Liver (tissue), 9 donors: Measurements from ENCODE around the gene ECT2. TPM values are rescaled to one million over a fixed set of nuclear protein-coding genes. Genes with fewer than 3 reads are reported as not detected.
"Not testable (repeated sequence)": the region's sequence is repeated elsewhere in the genome, so short reads cannot be mapped to it uniquely, and the experiment has no call there.

Experiments used
- DNase-seq: peaks from one replicate; pipeline ENCODE4 v3.0.0-alpha.2; 2017; ENCODE audit warnings: low spot score
- H3K27ac ChIP-seq, 2 donors: one replicate each; pipeline ENCODE4 v1.7.0; 2013; ENCODE audit warnings: inconsistent platforms in 2 of 2, low read length in 2 of 2, control low read depth in 1 of 2, low read depth in 1 of 2, mild to moderate bottlenecking in 1 of 2
- H3K27me3 ChIP-seq, 4 donors: one replicate each; pipeline versions ENCODE4 v1.6.1 to v1.7.0; 2013; ENCODE audit warnings: low read length in 3 of 4, inconsistent platforms in 1 of 4, mild to moderate bottlenecking in 1 of 4, moderate library complexity in 1 of 4; ENCODE audit not compliant: control insufficient read depth in 4 of 4, insufficient read depth in 4 of 4
- H3K36me3 ChIP-seq, 4 donors: one replicate each; pipeline versions ENCODE4 v1.6.1 to v1.7.0; 2013; ENCODE audit warnings: low read length in 3 of 4, mild to moderate bottlenecking in 3 of 4, low read depth in 1 of 4, moderate library complexity in 1 of 4; ENCODE audit not compliant: control insufficient read depth in 4 of 4, insufficient read depth in 3 of 4
- H3K4me1 ChIP-seq, 4 donors: one replicate each; pipeline versions ENCODE4 v1.6.1 to v1.7.0; 2013; ENCODE audit warnings: low read length in 3 of 4, mild to moderate bottlenecking in 3 of 4, moderate library complexity in 1 of 4; ENCODE audit not compliant: control insufficient read depth in 4 of 4, insufficient read depth in 4 of 4
- H3K4me3 ChIP-seq, 3 donors: one replicate each; pipeline versions ENCODE4 v1.6.1 to v1.7.0; 2013; ENCODE audit warnings: low read length in 3 of 3, control low read depth in 1 of 3, low read depth in 1 of 3, mild to moderate bottlenecking in 1 of 3
- H3K9ac ChIP-seq, 2 donors: one replicate each; pipeline ENCODE4 v1.7.0; 2013; ENCODE audit warnings: low read length in 2 of 2, mild to moderate bottlenecking in 2 of 2, moderate library complexity in 2 of 2, control low read depth in 1 of 2, low read depth in 1 of 2
- H3K9me3 ChIP-seq, 4 donors: one replicate each; pipeline versions ENCODE4 v1.6.1 to v1.7.0; 2013; ENCODE audit warnings: low read length in 3 of 4; ENCODE audit not compliant: control insufficient read depth in 4 of 4
- EGR1 ChIP-seq, 2 donors: IDR thresholded peaks; 2 replicates each; pipeline ENCODE4 v1.6.1; 2016 to 2018; ENCODE audit warnings: antibody characterized with exemption in 2 of 2, low read depth in 2 of 2
- GABPA ChIP-seq, 2 donors: IDR thresholded peaks in 1 of 2; conservative IDR thresholded peaks in 1 of 2; 2 replicates each; pipeline ENCODE4 v1.6.1; 2016; ENCODE audit warnings: antibody characterized with exemption in 2 of 2, mild to moderate bottlenecking in 1 of 2, moderate library complexity in 1 of 2
- HNF4A ChIP-seq, 2 donors: conservative IDR thresholded peaks; 2 replicates each; pipeline ENCODE4 v1.6.1; 2016; ENCODE audit warnings: antibody characterized with exemption in 2 of 2, mild to moderate bottlenecking in 2 of 2
- NR2F2 ChIP-seq: IDR thresholded peaks from 2 replicates; pipeline ENCODE4 v1.6.1; 2016; ENCODE audit warnings: antibody characterized with exemption
- RXRA ChIP-seq, 2 donors: IDR thresholded peaks; 2 replicates each; pipeline ENCODE4 v1.6.1; 2017 to 2018; ENCODE audit warnings: antibody characterized with exemption in 2 of 2, mild to moderate bottlenecking in 1 of 2
- WGBS: extraction: QIAGEN DNeasy Blood & Tissue Kit; methylation state at CpG from one replicate; pipeline ENCODE4 v1.1.7; 2013; 5-methylcytosine and 5-hydroxymethylcytosine counted together
- polyA plus RNA-seq, 2 donors: library from polyadenylated mRNA; stranded (reverse) in 1 of 2; unstranded in 1 of 2; fragments of 200-250 nt in 1 of 2; fragments of >200 nt in 1 of 2; fragmentation: Nextera tagmentation in 1 of 2; extraction: Ambion mirVana in 1 of 2; gene quantifications; one replicate each; pipeline versions ENCODE4 v1.2.1 to v1.2.3, GENCODE V29; 2013 to 2015
- total RNA-seq, 2 donors: library from RNA; depleted of rRNA; stranded (reverse); fragments of >200 nt; gene quantifications; one replicate each; pipeline ENCODE4 v1.2.3, GENCODE V29; 2014
- TF ChIP-seq, protein P1 (sequence below): IDR thresholded peaks from 2 replicates; pipeline ENCODE4 v1.6.1; 2016; ENCODE audit warnings: antibody characterized with exemption, mild to moderate bottlenecking
- TF ChIP-seq, protein P2 (sequence below): fragments of 150-350 bp; IDR thresholded peaks from 2 replicates; pipeline ENCODE4 v1.5.1; 2017; ENCODE audit warnings: improper control_type of control experiment, low read depth, low read length; ENCODE audit not compliant: missing input control
- TF ChIP-seq, protein P3 (sequence below): IDR thresholded peaks from 2 replicates; pipeline ENCODE4 v1.6.1; 2016; ENCODE audit warnings: antibody characterized with exemption
- donor health status: healthy.
- donor health status: healthy.
- donor health status: healthy.
- donor health status: healthy.
- donor health status: healthy.

The ECT2 gene
- total and polyA plus RNA-seq, 4 donors, result 1.5 to 32.4 (median 2.6) TPM

DNA sequence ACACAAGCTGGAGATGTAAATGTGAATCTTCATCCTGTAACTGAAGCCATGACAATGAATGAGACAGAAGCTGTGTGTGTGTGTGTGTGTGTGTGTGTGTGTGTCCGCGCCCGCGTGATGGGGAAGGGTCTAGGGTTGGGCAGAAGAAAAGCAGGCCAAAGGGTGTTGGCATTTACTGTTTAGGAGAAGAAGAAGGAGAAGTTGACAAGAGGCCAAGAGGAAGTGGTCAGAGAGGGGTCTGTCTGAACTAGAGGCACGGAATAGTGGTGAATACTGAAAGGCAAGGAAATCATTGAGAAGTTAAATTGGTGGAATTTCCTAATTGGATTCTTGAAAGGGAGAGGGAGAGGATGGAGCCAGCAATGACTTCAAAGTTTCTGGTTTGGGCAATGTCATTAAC, 34.0 kb upstream of the ECT2 start:
- no peak for DNase-seq
- WGBS, result 68% methylated on average over 5 of the region's 5 CpGs
- no peaks in the 10 kb centered on the region for H3K36me3 ChIP-seq
- H3K9ac ChIP-seq, result no peak overlapping the region
- H3K4me1 ChIP-seq, result peaks cover 0 to 1% (median under 1%) of the 10 kb centered on the region in 4 donors
- TF ChIP-seq, protein P1, sequence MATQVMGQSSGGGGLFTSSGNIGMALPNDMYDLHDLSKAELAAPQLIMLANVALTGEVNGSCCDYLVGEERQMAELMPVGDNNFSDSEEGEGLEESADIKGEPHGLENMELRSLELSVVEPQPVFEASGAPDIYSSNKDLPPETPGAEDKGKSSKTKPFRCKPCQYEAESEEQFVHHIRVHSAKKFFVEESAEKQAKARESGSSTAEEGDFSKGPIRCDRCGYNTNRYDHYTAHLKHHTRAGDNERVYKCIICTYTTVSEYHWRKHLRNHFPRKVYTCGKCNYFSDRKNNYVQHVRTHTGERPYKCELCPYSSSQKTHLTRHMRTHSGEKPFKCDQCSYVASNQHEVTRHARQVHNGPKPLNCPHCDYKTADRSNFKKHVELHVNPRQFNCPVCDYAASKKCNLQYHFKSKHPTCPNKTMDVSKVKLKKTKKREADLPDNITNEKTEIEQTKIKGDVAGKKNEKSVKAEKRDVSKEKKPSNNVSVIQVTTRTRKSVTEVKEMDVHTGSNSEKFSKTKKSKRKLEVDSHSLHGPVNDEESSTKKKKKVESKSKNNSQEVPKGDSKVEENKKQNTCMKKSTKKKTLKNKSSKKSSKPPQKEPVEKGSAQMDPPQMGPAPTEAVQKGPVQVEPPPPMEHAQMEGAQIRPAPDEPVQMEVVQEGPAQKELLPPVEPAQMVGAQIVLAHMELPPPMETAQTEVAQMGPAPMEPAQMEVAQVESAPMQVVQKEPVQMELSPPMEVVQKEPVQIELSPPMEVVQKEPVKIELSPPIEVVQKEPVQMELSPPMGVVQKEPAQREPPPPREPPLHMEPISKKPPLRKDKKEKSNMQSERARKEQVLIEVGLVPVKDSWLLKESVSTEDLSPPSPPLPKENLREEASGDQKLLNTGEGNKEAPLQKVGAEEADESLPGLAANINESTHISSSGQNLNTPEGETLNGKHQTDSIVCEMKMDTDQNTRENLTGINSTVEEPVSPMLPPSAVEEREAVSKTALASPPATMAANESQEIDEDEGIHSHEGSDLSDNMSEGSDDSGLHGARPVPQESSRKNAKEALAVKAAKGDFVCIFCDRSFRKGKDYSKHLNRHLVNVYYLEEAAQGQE, result no peak
- TF ChIP-seq, protein P2, sequence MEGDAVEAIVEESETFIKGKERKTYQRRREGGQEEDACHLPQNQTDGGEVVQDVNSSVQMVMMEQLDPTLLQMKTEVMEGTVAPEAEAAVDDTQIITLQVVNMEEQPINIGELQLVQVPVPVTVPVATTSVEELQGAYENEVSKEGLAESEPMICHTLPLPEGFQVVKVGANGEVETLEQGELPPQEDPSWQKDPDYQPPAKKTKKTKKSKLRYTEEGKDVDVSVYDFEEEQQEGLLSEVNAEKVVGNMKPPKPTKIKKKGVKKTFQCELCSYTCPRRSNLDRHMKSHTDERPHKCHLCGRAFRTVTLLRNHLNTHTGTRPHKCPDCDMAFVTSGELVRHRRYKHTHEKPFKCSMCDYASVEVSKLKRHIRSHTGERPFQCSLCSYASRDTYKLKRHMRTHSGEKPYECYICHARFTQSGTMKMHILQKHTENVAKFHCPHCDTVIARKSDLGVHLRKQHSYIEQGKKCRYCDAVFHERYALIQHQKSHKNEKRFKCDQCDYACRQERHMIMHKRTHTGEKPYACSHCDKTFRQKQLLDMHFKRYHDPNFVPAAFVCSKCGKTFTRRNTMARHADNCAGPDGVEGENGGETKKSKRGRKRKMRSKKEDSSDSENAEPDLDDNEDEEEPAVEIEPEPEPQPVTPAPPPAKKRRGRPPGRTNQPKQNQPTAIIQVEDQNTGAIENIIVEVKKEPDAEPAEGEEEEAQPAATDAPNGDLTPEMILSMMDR, result no peak
- no peak for TF ChIP-seq GABPA (IDR thresholded peaks at IDR 0.05 in 1 of 2, conservative IDR thresholded peaks at IDR 0.05 in 1 of 2)
- TF ChIP-seq NR2F2, result no peak
- no peak for TF ChIP-seq HNF4A (conservative IDR thresholded peaks at IDR 0.05)
- no peak for TF ChIP-seq RXRA (IDR thresholded peaks at IDR 0.05)
- H3K4me3 ChIP-seq, result no peak overlapping the region
- no peak overlapping the region for H3K27ac ChIP-seq
- no peaks in the 10 kb centered on the region for H3K27me3 ChIP-seq
- H3K9me3 ChIP-seq, result no peaks in the 10 kb centered on the region

- TF ChIP-seq, protein P3, sequence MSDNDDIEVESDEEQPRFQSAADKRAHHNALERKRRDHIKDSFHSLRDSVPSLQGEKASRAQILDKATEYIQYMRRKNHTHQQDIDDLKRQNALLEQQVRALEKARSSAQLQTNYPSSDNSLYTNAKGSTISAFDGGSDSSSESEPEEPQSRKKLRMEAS, result no peak
- no peak for TF ChIP-seq GABPA (IDR thresholded peaks at IDR 0.05 in 1 of 2, conservative IDR thresholded peaks at IDR 0.05 in 1 of 2)
- TF ChIP-seq, protein P2, result peak; percentile 21
- no peak for TF ChIP-seq EGR1 (IDR thresholded peaks at IDR 0.05; ENCODE audit: low read depth in 2 of 2)
Measured at GRCh38 chr3:172717493-172718088, 32.9 kb upstream of the ECT2 start.

DNA sequence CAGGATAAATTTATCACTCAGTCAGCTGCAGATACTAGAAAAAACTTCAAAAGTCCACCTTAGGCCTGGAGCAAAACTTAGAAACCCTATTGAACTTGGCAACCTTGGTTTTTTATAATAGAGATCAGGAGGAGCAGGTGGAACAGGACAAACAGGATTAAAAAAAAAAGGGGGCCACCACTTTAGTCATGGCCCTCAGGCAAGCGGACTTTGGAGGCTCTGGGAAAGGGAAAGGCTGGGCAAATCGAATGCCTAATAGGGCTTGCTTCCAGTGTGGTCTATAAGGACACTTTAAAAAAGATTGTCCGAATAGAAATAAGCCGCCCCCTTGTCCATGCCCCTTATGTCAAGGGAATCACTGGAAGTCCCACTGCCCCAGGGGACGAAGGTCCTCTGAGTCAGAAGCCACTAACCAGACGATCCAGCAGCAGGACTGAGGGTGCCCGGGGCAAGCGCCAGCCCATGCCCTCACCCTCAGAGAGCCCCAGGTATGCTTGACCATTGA, 27.9 kb upstream of the ECT2 start:
- not testable (repeated sequence) for H3K9me3 ChIP-seq, H3K4me1 ChIP-seq, H3K36me3 ChIP-seq, DNase-seq, H3K27ac ChIP-seq, H3K27me3 ChIP-seq, H3K9ac ChIP-seq, H3K4me3 ChIP-seq
- WGBS, result 92% methylated on average over 8 of the region's 8 CpGs

More at GRCh38 chr3:172717493-172718088, 32.9 kb upstream of the ECT2 start:
- no peaks in the 10 kb centered on the region for H3K9me3 ChIP-seq
- DNase-seq, result no peak
- no peak overlapping the region for H3K27ac ChIP-seq
- no peak overlapping the region for H3K9ac ChIP-seq
- no peak overlapping the region for H3K4me3 ChIP-seq
- no peaks in the 10 kb centered on the region for H3K4me1 ChIP-seq
- H3K27me3 ChIP-seq, result no peaks in the 10 kb centered on the region
- 70% methylated on average over 4 of the region's 4 CpGs for WGBS
- H3K36me3 ChIP-seq, result no peaks in the 10 kb centered on the region
